OCI-LY3 (cell line): ENCODE data around the gene DTX3L.
A peak's percentile ranks its signal among the peaks of the same experiment; 100 is the strongest.

Experiments used
- H2AFZ ChIP-seq: fragments of 200-600, 300-600 bp; shearing (Covaris generic); 2 replicates; pipeline ENCODE4 v1.6.0; 2014; ENCODE audit warnings: antibody characterized with exemption, low read depth, low read length
- H3K27ac ChIP-seq: fragments of 200-600, 300-600 bp; sonication (generic); 2 replicates; pipeline ENCODE4 v1.5.1; 2014; ENCODE audit warnings: mild to moderate bottlenecking, low read length, moderate library complexity, mixed read lengths
- H3K27me3 ChIP-seq: fragments of 200-600, 300-600 bp; sonication (generic); 2 replicates; pipeline ENCODE4 v1.6.1; 2014; ENCODE audit warnings: low read depth, low read length, mixed read lengths
- H3K36me3 ChIP-seq: fragments of 200-600, 300-600 bp; sonication (generic); replicated peaks from 2 replicates; pipeline ENCODE3; 2014; ENCODE audit warnings: low read depth, low read length, mixed read lengths
- H3K4me1 ChIP-seq: fragments of 300-600, 200-600 bp; sonication (generic); 2 replicates; pipeline ENCODE4 v1.6.1; 2014; ENCODE audit warnings: low read length, mixed read lengths
- H3K4me2 ChIP-seq: fragments of 200-600, 300-600 bp; sonication (generic); 2 replicates; pipeline ENCODE4 v1.6.1; 2014; ENCODE audit warnings: low read length, mixed read lengths
- H3K4me3 ChIP-seq: fragments of 300-600, 200-600 bp; sonication (generic); 2 replicates; pipeline ENCODE4 v1.5.1; 2014; ENCODE audit warnings: antibody characterized with exemption, mild to moderate bottlenecking, low read length, moderate library complexity
- H3K79me2 ChIP-seq: fragments of 300-600, 200-600 bp; shearing (Covaris generic); 2 replicates; pipeline ENCODE4 v1.6.1; 2014; ENCODE audit warnings: mild to moderate bottlenecking, low read length, mixed read lengths
- H3K9ac ChIP-seq: fragments of 300-600, 200-600 bp; shearing (Covaris generic); 2 replicates; pipeline ENCODE4 v1.6.0; 2014; ENCODE audit warnings: mild to moderate bottlenecking, low read length, moderate library complexity
- H3K9me3 ChIP-seq: fragments of 200-600, 300-600 bp; shearing (Covaris generic); 2 replicates; pipeline ENCODE4 v1.6.1; 2014; ENCODE audit warnings: low read length, mixed read lengths; ENCODE audit not compliant: insufficient read depth
- H4K20me1 ChIP-seq: fragments of 200-600, 300-600 bp; sonication (generic); 2 replicates; pipeline ENCODE4 v1.6.1; 2016; ENCODE audit warnings: low read length, mixed read lengths; ENCODE audit not compliant: insufficient read depth
- EZH2phosphoT487 ChIP-seq: fragments of 200-600 bp; shearing (Covaris generic); IDR thresholded peaks from 2 replicates; pipeline ENCODE4 v1.6.1; 2018; ENCODE audit warnings: antibody characterized with exemption, mixed run types, low read depth
- TF ChIP-seq, protein P1 (sequence below): fragments of 200-600, 300-600 bp; sonication (generic); IDR thresholded peaks from 2 replicates; pipeline ENCODE4 v1.5.1; 2014; ENCODE audit warnings: antibody characterized with exemption, low read length, low read depth

DTX3L gene

DNA sequence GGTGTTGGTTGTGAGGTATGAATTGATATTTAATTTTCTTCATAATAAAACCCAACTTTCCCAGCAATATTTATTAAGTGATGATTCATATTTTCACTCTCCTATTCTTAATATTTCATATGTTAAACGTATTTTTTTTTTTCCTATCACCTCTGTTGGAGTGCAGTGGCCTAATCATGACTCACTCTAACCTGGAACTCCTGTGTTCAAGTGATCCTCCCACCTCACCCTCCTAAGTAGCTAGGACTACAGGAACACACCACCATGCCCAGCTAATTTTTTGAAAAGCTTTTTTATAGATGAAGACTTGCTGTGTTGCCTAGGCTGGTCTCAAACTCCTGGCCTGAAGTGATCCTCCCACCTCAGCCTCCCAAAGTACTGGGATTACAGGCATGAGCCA is 22.0 kb downstream of the DTX3L start:
- H3K36me3 ChIP-seq: peaks cover 73% of the 10 kb centered on the region
- H4K20me1 ChIP-seq: no peaks in the 10 kb centered on the region
- no peaks in the 10 kb centered on the region for H3K27me3 ChIP-seq
- peak overlapping the region; percentile 98 for H3K27ac ChIP-seq
- no peak overlapping the region for H2AFZ ChIP-seq
- peaks cover 23% of the 10 kb centered on the region for H3K9me3 ChIP-seq
- H3K79me2 ChIP-seq: peaks cover 94% of the 10 kb centered on the region
- peaks cover 61% of the 10 kb centered on the region for H3K4me1 ChIP-seq
- TF ChIP-seq, protein P1, sequence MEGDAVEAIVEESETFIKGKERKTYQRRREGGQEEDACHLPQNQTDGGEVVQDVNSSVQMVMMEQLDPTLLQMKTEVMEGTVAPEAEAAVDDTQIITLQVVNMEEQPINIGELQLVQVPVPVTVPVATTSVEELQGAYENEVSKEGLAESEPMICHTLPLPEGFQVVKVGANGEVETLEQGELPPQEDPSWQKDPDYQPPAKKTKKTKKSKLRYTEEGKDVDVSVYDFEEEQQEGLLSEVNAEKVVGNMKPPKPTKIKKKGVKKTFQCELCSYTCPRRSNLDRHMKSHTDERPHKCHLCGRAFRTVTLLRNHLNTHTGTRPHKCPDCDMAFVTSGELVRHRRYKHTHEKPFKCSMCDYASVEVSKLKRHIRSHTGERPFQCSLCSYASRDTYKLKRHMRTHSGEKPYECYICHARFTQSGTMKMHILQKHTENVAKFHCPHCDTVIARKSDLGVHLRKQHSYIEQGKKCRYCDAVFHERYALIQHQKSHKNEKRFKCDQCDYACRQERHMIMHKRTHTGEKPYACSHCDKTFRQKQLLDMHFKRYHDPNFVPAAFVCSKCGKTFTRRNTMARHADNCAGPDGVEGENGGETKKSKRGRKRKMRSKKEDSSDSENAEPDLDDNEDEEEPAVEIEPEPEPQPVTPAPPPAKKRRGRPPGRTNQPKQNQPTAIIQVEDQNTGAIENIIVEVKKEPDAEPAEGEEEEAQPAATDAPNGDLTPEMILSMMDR: no peak
- no peak for TF ChIP-seq EZH2phosphoT487
- H3K9ac ChIP-seq: no peak overlapping the region
- H3K4me2 ChIP-seq: no peak overlapping the region
- H3K4me3 ChIP-seq: no peak overlapping the region

DNA sequence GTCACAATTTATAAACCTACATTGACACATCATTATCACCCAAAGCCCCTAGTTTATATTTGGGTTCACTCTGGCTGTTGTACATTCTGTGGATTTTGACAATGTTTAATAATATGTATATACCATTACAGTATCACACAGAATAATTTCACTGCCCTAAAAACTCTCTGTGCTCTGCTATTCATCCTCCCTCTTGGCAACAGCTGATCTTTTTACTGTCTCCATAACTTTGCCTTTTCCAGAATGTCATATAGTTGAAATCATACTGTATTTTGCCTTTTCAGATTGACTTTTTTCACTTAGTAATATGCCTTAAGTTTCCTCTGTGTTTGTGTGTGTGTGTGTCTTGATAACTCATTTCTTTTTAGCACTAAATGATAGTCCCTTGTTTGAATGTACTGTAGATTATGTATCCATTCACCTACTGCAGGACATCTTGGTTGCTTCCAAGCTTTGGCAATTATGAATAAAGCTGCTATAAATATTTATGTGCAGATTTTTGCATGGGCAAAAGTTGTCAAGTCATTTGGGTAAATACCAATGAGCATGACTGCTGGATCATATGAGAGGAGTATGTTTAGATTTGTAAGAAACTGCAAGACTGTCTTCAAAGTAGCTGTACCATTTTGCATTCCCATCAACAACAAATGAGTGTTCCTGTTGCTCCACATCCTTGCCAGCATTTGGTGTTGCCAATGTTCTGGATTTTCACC is 22.8 kb downstream of the DTX3L start:
- peak overlapping the region; percentile 2; the same call in 1 of the 2 replicates for H3K9ac ChIP-seq

DNA sequence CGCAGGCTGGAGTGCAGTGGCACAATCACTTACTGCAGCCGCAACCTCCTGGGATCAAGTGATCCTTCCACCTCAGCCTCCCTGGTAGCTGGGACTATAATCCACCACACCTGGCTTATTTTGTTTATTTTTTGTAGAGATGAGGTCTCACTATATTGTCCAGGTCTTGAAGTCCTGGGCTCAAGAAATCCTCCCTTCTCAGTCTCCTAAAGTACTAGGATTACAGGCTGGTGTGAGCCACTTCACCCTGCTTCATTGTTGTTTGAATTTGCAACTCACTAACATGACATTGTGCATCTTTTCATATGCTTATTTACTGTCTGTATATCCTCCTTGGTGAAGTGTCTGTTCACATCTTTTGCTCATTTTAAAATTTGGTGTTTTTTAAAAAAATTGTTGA is 23.4 kb downstream of the DTX3L start:
- Histone ChIP-seq H3K9me3 (peaks cover 8% of the 10 kb centered on the region; the same call in 1 of the 2 replicates), H3K27me3 (no peaks in the 10 kb centered on the region), H2AFZ (no peak overlapping the region), H3K4me2 (peak overlapping the region; percentile 75; the same call in 1 of the 2 replicates), H4K20me1 (no peaks in the 10 kb centered on the region), H3K27ac (peak overlapping the region; percentile 98), H3K4me3 (no peak overlapping the region), H3K36me3 (peaks cover 69% of the 10 kb centered on the region), H3K4me1 (peaks cover 63% of the 10 kb centered on the region), H3K9ac (peak overlapping the region; percentile 80; the same call in 1 of the 2 replicates), H3K79me2 (peaks cover 94% of the 10 kb centered on the region)
- TF ChIP-seq, protein P1: no peak
- no peak for TF ChIP-seq EZH2phosphoT487

More for the DNA sequence above, 22.8 kb downstream of the DTX3L start:
- peaks cover 15% of the 10 kb centered on the region; the same call in 1 of the 2 replicates for H3K9me3 ChIP-seq
- H3K27ac ChIP-seq: peak overlapping the region; percentile 98
- no peak overlapping the region for H3K4me3 ChIP-seq
- no peaks in the 10 kb centered on the region for H3K27me3 ChIP-seq
- H3K4me2 ChIP-seq: peak overlapping the region; percentile 75
- peaks cover 71% of the 10 kb centered on the region for H3K36me3 ChIP-seq
- H3K4me1 ChIP-seq: peaks cover 62% of the 10 kb centered on the region
- no peak overlapping the region for H2AFZ ChIP-seq
- TF ChIP-seq, protein P1: no peak
- TF ChIP-seq EZH2phosphoT487: no peak
- peaks cover 94% of the 10 kb centered on the region for H3K79me2 ChIP-seq
- no peaks in the 10 kb centered on the region for H4K20me1 ChIP-seq

DNA sequence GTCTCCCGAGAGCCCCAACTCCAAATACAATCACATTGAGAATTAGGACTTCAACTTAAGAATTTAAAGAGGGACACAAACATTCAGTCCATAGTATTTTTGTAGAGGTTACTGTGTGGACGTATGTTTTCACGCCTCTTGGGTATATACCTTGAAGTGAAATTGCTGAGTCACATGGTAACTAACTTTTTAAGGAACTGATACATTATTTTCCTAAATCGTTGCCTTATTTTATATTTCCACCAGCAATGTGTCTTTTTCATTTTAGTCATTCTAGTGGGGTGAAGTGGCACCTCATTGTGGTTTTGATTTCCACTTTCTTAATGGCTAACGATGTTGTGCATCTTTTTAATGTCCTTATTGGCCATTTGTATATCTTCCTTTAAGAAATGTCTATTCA is 25.2 kb downstream of the DTX3L start:
- H3K4me3 ChIP-seq: peak overlapping the region; percentile 45
- no peak for TF ChIP-seq EZH2phosphoT487
- TF ChIP-seq, protein P1: no peak
- H3K4me1 ChIP-seq: peaks cover 80% of the 10 kb centered on the region
- no peaks in the 10 kb centered on the region for H3K9me3 ChIP-seq
- H3K27ac ChIP-seq: peak overlapping the region; percentile 98
- peaks cover 89% of the 10 kb centered on the region for H3K79me2 ChIP-seq
- H3K27me3 ChIP-seq: no peaks in the 10 kb centered on the region
- H3K36me3 ChIP-seq: peaks cover 58% of the 10 kb centered on the region
- H3K9ac ChIP-seq: peak overlapping the region; percentile 80
- H2AFZ ChIP-seq: no peak overlapping the region
- no peaks in the 10 kb centered on the region for H4K20me1 ChIP-seq
- H3K4me2 ChIP-seq: peak overlapping the region; percentile 75
